Loucy (cell line): ENCODE results near the gene CHRNA3.

ENCODE experiments used
- CTCF ChIP-seq: fragments of 200-600 bp; sonication (generic); conservative IDR thresholded peaks from 2 replicates; pipeline ENCODE4 v1.5.1; 2014; ENCODE audit warnings: mild to moderate bottlenecking, antibody characterized with exemption, low read length
- EZH2phosphoT487 ChIP-seq: fragments of 200-600 bp; IDR thresholded peaks from 2 replicates; pipeline ENCODE4 v1.6.1; 2018; ENCODE audit warnings: antibody characterized with exemption, mild to moderate bottlenecking, moderate library complexity, borderline replicate concordance

- TF ChIP-seq CTCF = no peak
- TF ChIP-seq EZH2phosphoT487 = no peak
Observed at GRCh38 chr15:78636378-78636859, 15.6 kb upstream of the CHRNA3 start.
